ENCODE results near the gene VAC14. TPM values are rescaled to one million over a fixed set of nuclear protein-coding genes. Genes with fewer than 3 reads are reported as not detected.

VAC14 gene
- polyA plus RNA-seq, 1 donor from 2014 or later, result 8.6 TPM

- TF ChIP-seq SMC3 (conservative IDR thresholded peaks at IDR 0.05; ENCODE audit: poor library complexity), result no peak
- no peak for TF ChIP-seq EZH2 (IDR thresholded peaks at IDR 0.05; ENCODE audit: borderline replicate concordance, insufficient read depth, low read length, poor library complexity, severe bottlenecking)
- no peak for TF ChIP-seq TAF1 (IDR thresholded peaks at IDR 0.05; ENCODE audit: low read depth)
- no peak for TF ChIP-seq MXI1 (conservative IDR thresholded peaks at IDR 0.05; ENCODE audit: poor library complexity, severe bottlenecking)
- no peak for TF ChIP-seq POLR2AphosphoS5 (IDR thresholded peaks at IDR 0.05)
- TF ChIP-seq RAD21 (conservative IDR thresholded peaks at IDR 0.05), result no peak
- TF ChIP-seq EP300 (conservative IDR thresholded peaks at IDR 0.05; ENCODE audit: poor library complexity, severe bottlenecking), result no peak
- TF ChIP-seq REST (IDR thresholded peaks at IDR 0.05; ENCODE audit: borderline replicate concordance), result no peak
- TF ChIP-seq CTCF (IDR thresholded peaks at IDR 0.05; ENCODE audit: poor library complexity, severe bottlenecking), result no peak
- Histone ChIP-seq H3K4me3 (ENCODE audit: low read length) (no peak overlapping the region), H3K36me3 (ENCODE audit: insufficient read depth, low read length) (no peaks in the 10 kb centered on the region), H3K9ac (ENCODE audit: low read length) (no peak overlapping the region), H2AFZ (ENCODE audit: low read depth, low read length) (no peak overlapping the region), H4K20me1 (ENCODE audit: insufficient read depth) (no peaks in the 10 kb centered on the region), H3K9me3 (ENCODE audit: low read length) (no peaks in the 10 kb centered on the region), H3K4me2 (ENCODE audit: low read length) (no peak overlapping the region), H3K27ac (ENCODE audit: low read length) (no peak overlapping the region), H3K27me3 (ENCODE audit: insufficient read depth, low read depth, low read length) (no peaks in the 10 kb centered on the region), H3K79me2 (replicated peaks; ENCODE audit: insufficient read depth, low read length) (no peaks in the 10 kb centered on the region), H3K9me2 (ENCODE audit: insufficient read depth, low read length) (no peaks in the 10 kb centered on the region), H3F3A (ENCODE audit: insufficient read depth, low read length, poor library complexity, severe bottlenecking) (no peaks in the 10 kb centered on the region)
Measured at GRCh38 chr16:70728150-70728549, 72.8 kb downstream of the VAC14 start.

GRCh38 chr16:70726892-70727361 lies 74.0 kb downstream of the VAC14 start:
- Histone ChIP-seq H3K4me3 (ENCODE audit: low read length) (no peak overlapping the region), H3K36me3 (ENCODE audit: insufficient read depth, low read length) (no peaks in the 10 kb centered on the region), H3K27me3 (ENCODE audit: insufficient read depth, low read depth, low read length) (no peaks in the 10 kb centered on the region), H3F3A (ENCODE audit: insufficient read depth, low read length, poor library complexity, severe bottlenecking) (no peaks in the 10 kb centered on the region), H3K79me2 (replicated peaks; ENCODE audit: insufficient read depth, low read length) (no peaks in the 10 kb centered on the region), H4K20me1 (ENCODE audit: insufficient read depth) (no peaks in the 10 kb centered on the region), H3K4me2 (ENCODE audit: low read length) (no peak overlapping the region), H2AFZ (ENCODE audit: low read depth, low read length) (no peak overlapping the region), H3K9me2 (ENCODE audit: insufficient read depth, low read length) (no peaks in the 10 kb centered on the region), H3K9ac (ENCODE audit: low read length) (no peak overlapping the region), H3K9me3 (ENCODE audit: low read length) (no peaks in the 10 kb centered on the region), H3K27ac (ENCODE audit: low read length) (no peak overlapping the region)
- TF ChIP-seq CTCF (IDR thresholded peaks at IDR 0.05; ENCODE audit: poor library complexity, severe bottlenecking) (no peak), EP300 (conservative IDR thresholded peaks at IDR 0.05; ENCODE audit: poor library complexity, severe bottlenecking) (no peak), TAF1 (IDR thresholded peaks at IDR 0.05; ENCODE audit: low read depth) (no peak), RAD21 (conservative IDR thresholded peaks at IDR 0.05) (no peak), REST (IDR thresholded peaks at IDR 0.05; ENCODE audit: borderline replicate concordance) (no peak), MXI1 (conservative IDR thresholded peaks at IDR 0.05; ENCODE audit: poor library complexity, severe bottlenecking) (no peak), SMC3 (conservative IDR thresholded peaks at IDR 0.05; ENCODE audit: poor library complexity) (no peak), EZH2 (IDR thresholded peaks at IDR 0.05; ENCODE audit: borderline replicate concordance, insufficient read depth, low read length, poor library complexity, severe bottlenecking) (no peak), POLR2AphosphoS5 (IDR thresholded peaks at IDR 0.05) (no peak)
